ENCODE results near the gene ZNF28.
"Not testable (repeated sequence)": the region's sequence is repeated elsewhere in the genome, so short reads cannot be mapped to it uniquely, and the experiment has no call there.

Gene ZNF28

GRCh38 chr19:52778811-52779210, 42.6 kb downstream of the ZNF28 start:
- peak in 1 of 3 experiments; percentile 16 for DNase-seq (ENCODE audit: low read depth in 3 of 3)

GRCh38 chr19:52756447-52756846, 65.0 kb downstream of the ZNF28 start:
- not testable (repeated sequence) for DNase-seq (ENCODE audit: low read depth in 3 of 3)

GRCh38 chr19:52749780-52750179, 71.7 kb downstream of the ZNF28 start:
- no peak for DNase-seq (ENCODE audit: low read depth in 3 of 3)

GRCh38 chr19:52748336-52748950, 73.0 kb downstream of the ZNF28 start:
- no peak for DNase-seq (ENCODE audit: low read depth in 3 of 3)
